GM12872 (cell line): ENCODE results near the gene BCL2.

Source experiments
- TF ChIP-seq, protein P1 (sequence below): IDR thresholded peaks from 3 replicates; pipeline ENCODE4 v1.5.1; 2011; ENCODE audit warnings: low read depth, mild to moderate bottlenecking, low read length, moderate library complexity; ENCODE audit not compliant: insufficient read depth

BCL2 gene

GRCh38 chr18:63144748-63145147 is 174.8 kb downstream of the BCL2 start:
- TF ChIP-seq, protein P1, sequence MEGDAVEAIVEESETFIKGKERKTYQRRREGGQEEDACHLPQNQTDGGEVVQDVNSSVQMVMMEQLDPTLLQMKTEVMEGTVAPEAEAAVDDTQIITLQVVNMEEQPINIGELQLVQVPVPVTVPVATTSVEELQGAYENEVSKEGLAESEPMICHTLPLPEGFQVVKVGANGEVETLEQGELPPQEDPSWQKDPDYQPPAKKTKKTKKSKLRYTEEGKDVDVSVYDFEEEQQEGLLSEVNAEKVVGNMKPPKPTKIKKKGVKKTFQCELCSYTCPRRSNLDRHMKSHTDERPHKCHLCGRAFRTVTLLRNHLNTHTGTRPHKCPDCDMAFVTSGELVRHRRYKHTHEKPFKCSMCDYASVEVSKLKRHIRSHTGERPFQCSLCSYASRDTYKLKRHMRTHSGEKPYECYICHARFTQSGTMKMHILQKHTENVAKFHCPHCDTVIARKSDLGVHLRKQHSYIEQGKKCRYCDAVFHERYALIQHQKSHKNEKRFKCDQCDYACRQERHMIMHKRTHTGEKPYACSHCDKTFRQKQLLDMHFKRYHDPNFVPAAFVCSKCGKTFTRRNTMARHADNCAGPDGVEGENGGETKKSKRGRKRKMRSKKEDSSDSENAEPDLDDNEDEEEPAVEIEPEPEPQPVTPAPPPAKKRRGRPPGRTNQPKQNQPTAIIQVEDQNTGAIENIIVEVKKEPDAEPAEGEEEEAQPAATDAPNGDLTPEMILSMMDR, result no peak

DNA sequence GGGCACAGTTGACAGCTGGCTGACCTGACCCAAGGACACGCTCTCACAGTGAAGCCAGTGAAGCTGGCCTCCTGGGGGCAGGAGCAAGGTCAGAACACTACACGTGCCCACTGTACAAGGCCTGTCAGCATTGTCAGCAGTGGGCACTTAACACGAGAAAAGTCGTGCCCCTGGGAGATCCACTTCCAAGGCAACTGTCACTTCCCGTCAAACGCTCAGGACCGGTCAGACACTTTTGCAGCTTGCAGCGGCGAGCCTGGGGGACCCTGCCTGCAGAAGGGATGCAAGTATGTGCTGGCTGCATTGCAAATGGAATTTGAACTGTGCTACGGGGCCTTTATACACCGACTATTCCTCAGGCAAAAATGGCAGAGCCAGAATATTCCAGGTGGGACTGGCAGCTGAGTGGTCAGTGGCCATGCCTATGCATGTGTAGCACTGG is 176.2 kb downstream of the BCL2 start:
- TF ChIP-seq, protein P1, result no peak

DNA sequence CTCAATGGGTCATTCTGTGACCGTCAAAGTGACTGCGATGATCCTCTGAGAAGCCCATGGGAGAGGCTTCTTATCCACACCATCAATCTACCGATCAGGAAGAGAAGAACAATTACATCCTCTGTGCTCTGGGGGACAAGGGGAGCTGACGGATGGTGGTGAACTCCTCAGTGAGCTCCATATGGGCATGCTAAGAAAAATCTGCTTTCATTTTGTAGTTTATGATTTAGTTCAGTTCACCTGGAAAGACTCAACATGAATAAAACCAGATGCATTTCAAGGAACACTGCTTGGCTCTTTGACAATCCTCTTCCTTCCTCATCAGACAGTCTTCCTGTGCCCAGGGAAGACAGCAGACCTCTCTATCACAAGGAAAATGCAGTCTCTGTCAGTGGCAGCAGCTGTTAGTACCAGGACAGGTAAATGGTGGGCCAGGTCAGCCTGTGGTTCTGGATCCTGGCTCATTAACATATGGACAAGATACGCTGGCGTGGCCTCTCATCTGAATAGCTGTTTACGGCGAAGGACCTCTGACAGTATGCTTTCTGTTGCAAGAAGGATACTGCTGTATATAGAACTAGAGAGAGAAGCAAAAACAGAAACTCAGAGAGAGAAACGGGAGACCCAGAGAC is 176.9 kb downstream of the BCL2 start:
- TF ChIP-seq, protein P1, result no peak

DNA sequence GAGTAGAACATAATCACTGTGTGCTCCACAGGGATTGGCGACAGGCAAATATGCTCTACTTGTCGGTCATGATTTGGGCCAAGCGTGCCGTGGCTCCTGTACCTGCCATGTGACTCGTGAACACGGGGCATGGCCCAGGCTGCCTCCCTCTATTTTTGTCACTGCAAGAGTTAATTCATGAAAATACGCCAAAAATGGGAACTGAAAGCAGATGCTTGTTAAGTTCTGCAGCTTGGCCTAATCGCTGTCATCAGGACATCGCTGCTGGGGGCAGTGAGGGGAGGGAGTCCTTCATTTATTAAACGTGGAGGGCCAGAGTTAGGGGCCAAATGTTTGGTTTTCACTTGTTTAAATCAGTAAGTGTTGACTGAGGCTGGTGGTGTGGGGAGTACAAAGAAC is 177.8 kb downstream of the BCL2 start:
- TF ChIP-seq, protein P1, result no peak

DNA sequence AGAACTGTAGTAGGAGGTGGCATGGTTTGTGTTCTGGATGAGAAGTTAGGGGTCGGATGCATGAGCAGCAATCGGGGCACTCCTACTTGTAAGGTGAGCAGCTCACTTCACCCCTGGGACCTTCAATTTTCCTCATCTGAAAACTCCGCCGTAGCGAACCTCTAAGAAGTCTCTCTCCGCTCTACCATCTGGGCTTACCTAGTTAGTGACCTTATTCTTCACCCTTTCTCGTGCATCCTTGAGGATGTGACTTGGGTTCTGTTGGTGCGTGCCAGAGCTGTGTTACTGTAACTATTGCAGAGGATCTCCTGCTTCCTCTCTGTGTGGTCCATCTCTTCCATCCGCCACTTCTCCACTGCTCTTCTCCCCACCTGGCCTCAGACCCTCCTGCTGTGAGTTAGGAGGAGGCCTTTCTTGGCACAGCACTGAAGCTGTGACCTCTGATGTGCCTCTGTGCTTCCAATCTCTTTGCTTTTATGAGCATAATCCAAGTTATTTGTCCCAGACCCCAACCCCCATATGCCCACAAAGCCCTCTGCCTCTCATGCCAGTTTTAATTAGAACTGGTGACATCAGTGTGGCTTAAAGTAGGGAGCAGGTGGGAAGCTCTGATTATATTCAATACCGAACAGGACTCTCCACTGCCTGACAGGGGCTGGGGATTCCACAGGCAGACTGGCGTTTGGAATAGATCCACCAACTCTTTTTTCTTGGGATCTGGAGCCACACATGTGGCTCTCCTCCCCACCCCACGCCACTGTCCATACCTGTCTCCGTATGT is 178.4 kb downstream of the BCL2 start:
- TF ChIP-seq, protein P1, result no peak

GRCh38 chr18:63140038-63140450 is 179.5 kb downstream of the BCL2 start:
- TF ChIP-seq, protein P1, result no peak

DNA sequence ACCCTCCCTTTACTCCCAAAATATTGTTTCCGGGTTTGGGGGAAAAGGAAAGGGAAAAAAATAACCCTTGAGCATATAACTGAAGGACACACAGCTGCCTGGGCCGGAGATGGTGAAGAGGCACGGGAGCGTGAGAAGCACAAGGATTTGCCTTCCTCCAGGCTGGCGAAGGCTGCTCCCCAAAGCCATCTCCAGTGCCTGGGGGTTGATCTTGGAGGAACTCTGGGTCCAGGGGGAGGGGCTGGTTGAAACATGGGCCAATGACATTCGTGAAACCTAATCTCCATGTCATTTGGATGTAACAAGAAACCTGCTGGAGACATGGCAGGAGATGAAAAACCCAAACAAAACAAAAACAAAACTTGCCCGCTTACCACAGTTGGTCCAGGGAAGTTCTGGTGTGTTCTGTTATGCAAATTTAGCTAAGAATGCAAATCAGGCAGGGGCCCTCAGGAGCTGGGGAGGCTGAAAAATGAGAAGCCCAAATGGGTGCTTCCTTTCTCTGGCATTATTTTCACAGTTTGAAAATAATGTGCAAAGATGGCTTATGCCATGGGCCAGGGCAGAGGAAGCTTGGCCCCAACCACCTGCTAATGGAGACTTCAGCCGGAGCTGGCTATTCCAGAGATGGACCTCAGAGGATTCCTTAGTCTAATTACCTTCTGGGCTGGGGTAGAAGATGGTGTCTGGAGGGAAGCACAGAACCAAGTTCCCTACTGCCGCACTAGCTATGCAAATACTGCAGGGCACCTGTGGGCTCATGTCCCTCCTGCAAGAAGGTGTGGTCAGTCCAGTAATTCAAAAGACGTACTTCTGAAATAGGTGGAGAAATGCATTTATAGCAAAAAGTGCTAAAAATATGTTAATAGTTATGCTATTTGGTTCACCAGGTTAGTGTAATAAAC is 180.9 kb downstream of the BCL2 start:
- TF ChIP-seq, protein P1, result no peak
